ENCODE measurements around the gene PLCD3. TPM values are rescaled to one million over a fixed set of nuclear protein-coding genes. Genes with fewer than 3 reads are reported as not detected.
A peak's percentile ranks its signal among the peaks of the same experiment; 100 is the strongest.

Gene PLCD3
- total and polyA plus RNA-seq, 9 donors: 12.1 to 166 (median 83.4) TPM

DNA sequence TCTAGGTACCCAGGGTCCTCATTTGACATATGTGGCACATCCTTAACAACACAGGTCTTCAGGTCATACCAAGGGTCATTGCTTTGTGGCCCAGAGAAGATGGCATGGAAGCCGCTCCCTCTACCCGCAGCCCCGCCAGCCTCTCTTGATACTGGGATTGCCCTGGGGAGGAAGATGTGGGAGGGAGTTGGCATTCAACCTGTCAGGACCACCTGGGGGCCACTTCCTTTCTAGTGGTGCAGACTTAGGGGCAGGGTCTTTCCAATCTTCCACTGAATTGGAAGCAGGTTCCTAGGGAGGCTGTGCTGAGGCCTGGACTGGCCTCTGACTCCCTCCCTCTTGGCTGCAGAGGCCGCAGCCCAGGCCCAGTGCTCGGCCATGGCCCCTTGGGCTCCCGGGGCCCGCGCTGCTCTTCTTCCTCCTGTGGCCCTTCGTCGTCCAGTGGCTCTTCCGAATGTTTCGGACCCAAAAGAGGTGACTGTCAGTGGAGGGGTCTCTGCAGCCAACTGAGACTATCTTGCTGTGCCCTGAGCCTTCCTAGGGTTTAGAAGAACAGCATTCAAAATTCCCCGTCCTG, 10.9 kb upstream of the PLCD3 start:
- 72 to 76% (median 76%) methylated on average over 13 of the region's 13 CpGs for WGBS, 3 donors
- DNase-seq: peak in 2 of 5 donors; percentile 20 to 48

GRCh38 chr17:45139533-45139920, 7.2 kb upstream of the PLCD3 start:
- Histone ChIP-seq H3K36me3 (no peaks in the 10 kb centered on the region), H3K4me3 (no peak overlapping the region), H3K4me1 (ENCODE audit: insufficient read depth) (no peaks in the 10 kb centered on the region), H3K9me3 (no peaks in the 10 kb centered on the region), H3K27me3 (no peaks in the 10 kb centered on the region), H3K27ac (no peak overlapping the region)
- WGBS, 3 donors: 73 to 84% (median 75%) methylated on average over 4 of the region's 4 CpGs
- DNase-seq: peak in 1 of 5 donors; percentile 13
- intact Hi-C loops (cut with DNase I): loop anchor here in 2 of 4 donors (5.0 to 10.0 kb wide), 2 partner anchors 58 to 175 kb away; partner anchors contain the start of gene MAP3K14 (in 1 of the 2)
- no peak for TF ChIP-seq EP300 (IDR thresholded peaks at IDR 0.05)
- no peak for TF ChIP-seq CTCF (IDR thresholded peaks at IDR 0.05)
- TF ChIP-seq POLR2A (IDR thresholded peaks at IDR 0.05): no peak

More for the DNA sequence above, 10.9 kb upstream of the PLCD3 start:
- no peak for TF ChIP-seq POLR2A (IDR thresholded peaks at IDR 0.05)
- TF ChIP-seq CTCF (IDR thresholded peaks at IDR 0.05): no peak
- no peak for TF ChIP-seq EP300 (IDR thresholded peaks at IDR 0.05)
- Histone ChIP-seq H3K9me3 (no peaks in the 10 kb centered on the region), H3K4me3 (peak overlapping the region; percentile 47), H3K27ac (peak overlapping the region; percentile 89 to 98), H3K36me3 (no peaks in the 10 kb centered on the region), H3K4me1 (ENCODE audit: insufficient read depth) (peaks cover 9% of the 10 kb centered on the region), H3K27me3 (no peaks in the 10 kb centered on the region)
- intact Hi-C loops (cut with DNase I): no loop called here

DNA sequence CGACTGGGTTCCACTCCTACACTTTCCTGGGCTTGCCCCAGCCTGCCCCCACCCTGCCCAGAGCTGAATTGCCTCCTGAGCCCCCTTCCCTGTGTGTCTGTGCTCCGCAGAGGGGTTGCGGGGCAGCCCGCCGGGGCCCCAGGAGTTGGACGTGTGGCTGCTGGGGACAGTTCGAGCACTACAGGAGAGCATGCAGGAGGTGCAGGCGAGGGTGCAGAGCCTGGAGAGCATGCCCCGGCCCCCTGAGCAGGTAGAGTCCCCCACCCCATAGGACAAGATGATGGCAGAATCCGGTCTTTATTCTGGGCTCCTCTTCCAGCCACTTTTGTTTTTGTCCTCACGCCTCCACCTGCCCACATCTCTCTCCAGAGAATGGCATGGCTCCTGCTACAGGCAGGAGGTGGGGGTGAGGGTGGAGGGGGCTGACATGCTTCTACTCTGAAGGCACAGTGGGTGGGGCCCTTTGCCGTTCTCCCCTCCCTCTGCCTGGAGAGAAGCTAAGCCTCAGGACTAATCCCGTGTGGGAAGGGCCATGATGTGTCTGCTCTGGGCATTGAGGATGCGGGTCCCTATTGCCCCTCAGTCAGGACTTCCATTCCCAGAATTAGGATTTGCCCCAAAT, 6.7 kb upstream of the PLCD3 start:
- TF ChIP-seq EP300 (IDR thresholded peaks at IDR 0.05) (no peak), CTCF (IDR thresholded peaks at IDR 0.05) (no peak), POLR2A (IDR thresholded peaks at IDR 0.05) (no peak)
- intact Hi-C loops (cut with DNase I): loop anchor here in 2 of 4 donors (5.0 to 10.0 kb wide), 2 partner anchors 58 to 176 kb away; partner anchors contain the start of gene MAP3K14 (in 1 of the 2)
- WGBS, 3 donors: 83 to 86% (median 84%) methylated on average over 14 of the region's 14 CpGs
- Histone ChIP-seq H3K27ac (no peak overlapping the region), H3K4me1 (ENCODE audit: insufficient read depth) (no peaks in the 10 kb centered on the region), H3K9me3 (no peaks in the 10 kb centered on the region), H3K36me3 (no peaks in the 10 kb centered on the region), H3K4me3 (no peak overlapping the region), H3K27me3 (no peaks in the 10 kb centered on the region)
- peak in 2 of 5 donors; percentile 29 to 30 for DNase-seq

GRCh38 chr17:45137561-45138305, 5.4 kb upstream of the PLCD3 start:
- H3K4me3 ChIP-seq: no peak overlapping the region
- no peaks in the 10 kb centered on the region for H3K9me3 ChIP-seq
- no peak overlapping the region for H3K27ac ChIP-seq
- H3K4me1 ChIP-seq (ENCODE audit: insufficient read depth): no peaks in the 10 kb centered on the region
- 78 to 87% (median 82%) methylated on average over 10 to 11 of the region's 11 CpGs for WGBS, 3 donors
- peak in 2 of 5 donors; percentile 31 to 41 for DNase-seq
- TF ChIP-seq EP300 (IDR thresholded peaks at IDR 0.05): no peak
- TF ChIP-seq CTCF (IDR thresholded peaks at IDR 0.05): no peak
- TF ChIP-seq POLR2A (IDR thresholded peaks at IDR 0.05): no peak
- no peaks in the 10 kb centered on the region for H3K36me3 ChIP-seq
- no peaks in the 10 kb centered on the region for H3K27me3 ChIP-seq
- intact Hi-C loops (cut with DNase I): loop anchor here in 3 of 4 donors (2.0 to 10.0 kb wide), 3 partner anchors 60 to 177 kb away; partner anchors contain the start of gene MAP3K14 (in 1 of the 3)
